Keratinocyte (primary cell): ENCODE measurements around the gene NDUFS1. TPM values are rescaled to one million over a fixed set of nuclear protein-coding genes. Genes with fewer than 3 reads are reported as not detected.
A peak's percentile ranks its signal among the peaks of the same experiment; 100 is the strongest.
"Not testable (repeated sequence)": the region's sequence is repeated elsewhere in the genome, so short reads cannot be mapped to it uniquely, and the experiment has no call there.

Source experiments
- DNase-seq: peaks from one replicate; pipeline ENCODE4 v3.0.0-alpha.2; 2011; ENCODE audit warnings: low read depth, missing footprints, low spot score
- FAIRE-seq: peaks from 2 replicates; lab custom pipeline; 2011; peaks lifted over from hg19 to GRCh38; lab: Jason Lieb, UNC
- H2AFZ ChIP-seq: 2 replicates; pipeline ENCODE4 v1.6.0; 2012; ENCODE audit warnings: low read length, control low read depth, inconsistent platforms; ENCODE audit not compliant: control insufficient read depth
- H3K27ac ChIP-seq: 2 replicates; pipeline ENCODE4 v1.5.1; 2011; ENCODE audit warnings: low read length; ENCODE audit not compliant: control insufficient read depth, insufficient read depth
- H3K27me3 ChIP-seq: 3 replicates; pipeline ENCODE4 v1.6.0; 2011; ENCODE audit warnings: low read length; ENCODE audit not compliant: control insufficient read depth, insufficient read depth; ENCODE audit errors: extremely low read depth
- H3K36me3 ChIP-seq, 2 experiments: 2 replicates in 1 of 2; 3 replicates in 1 of 2; pipeline ENCODE4 v1.5.1; 2011; ENCODE audit warnings: low read length in 2 of 2, mild to moderate bottlenecking in 1 of 2; ENCODE audit not compliant: control insufficient read depth in 2 of 2, insufficient read depth in 2 of 2; ENCODE audit errors: extremely low read depth in 1 of 2
- H3K4me1 ChIP-seq: 3 replicates; pipeline ENCODE4 v1.5.1; 2011; ENCODE audit warnings: low read length; ENCODE audit not compliant: control insufficient read depth, insufficient read depth; ENCODE audit errors: extremely low read depth
- H3K4me2 ChIP-seq: 3 replicates; pipeline ENCODE4 v1.6.0; 2011; ENCODE audit warnings: low read depth, low read length; ENCODE audit not compliant: control insufficient read depth, insufficient read depth; ENCODE audit errors: extremely low read depth
- H3K4me3 ChIP-seq, 3 experiments: fragments of 200-600 bp in 1 of 3; sonication (generic) in 1 of 3; 2 replicates in 2 of 3; 3 replicates in 1 of 3; pipeline ENCODE4 v1.5.1; 2011 to 2016; ENCODE audit warnings: low read length in 3 of 3, mild to moderate bottlenecking in 3 of 3, control low read depth in 2 of 3, inconsistent platforms in 1 of 3, low read depth in 1 of 3, mixed read lengths in 1 of 3, mixed run types in 1 of 3, moderate library complexity in 1 of 3; ENCODE audit not compliant: control insufficient read depth in 2 of 3, insufficient read depth in 2 of 3; ENCODE audit errors: extremely low read depth in 1 of 3
- H3K79me2 ChIP-seq: 2 replicates; pipeline ENCODE4 v1.6.0; 2012; ENCODE audit warnings: low read length; ENCODE audit not compliant: control insufficient read depth, insufficient read depth
- H3K9ac ChIP-seq: 3 replicates; pipeline ENCODE4 v1.6.0; 2011; ENCODE audit warnings: low read length; ENCODE audit not compliant: control insufficient read depth, insufficient read depth; ENCODE audit errors: extremely low read depth
- H3K9me1 ChIP-seq: 3 replicates; pipeline ENCODE4 v1.6.0; 2011; ENCODE audit warnings: low read length; ENCODE audit not compliant: control insufficient read depth, insufficient read depth; ENCODE audit errors: extremely low read depth
- H3K9me3 ChIP-seq: 2 replicates; pipeline ENCODE4 v1.5.1; 2012; ENCODE audit warnings: low read depth, low read length; ENCODE audit not compliant: control insufficient read depth
- H4K20me1 ChIP-seq: 3 replicates; pipeline ENCODE4 v1.6.0; 2011; ENCODE audit warnings: low read length; ENCODE audit not compliant: control insufficient read depth, insufficient read depth; ENCODE audit errors: extremely low read depth
- EZH2 ChIP-seq: IDR thresholded peaks from one replicate; pipeline ENCODE4 v1.6.1; 2012; ENCODE audit warnings: inconsistent platforms, mild to moderate bottlenecking, low read length, moderate library complexity
- dilution Hi-C: fragments of 300-500 bp; cut with MboI; formaldehyde crosslinking; loops from one replicate; pipeline ENCODE4 v1.7.0; 2020; ENCODE audit warnings: low sequenced_read_pairs; ENCODE audit not compliant: extremely low pct_ligation_motif_present
- polyA plus RNA-seq, 5 experiments: library from polyadenylated mRNA; depleted of rRNA in 3 of 5; stranded (reverse) in 3 of 5; stranded (forward) in 1 of 5; unstranded in 1 of 5; fragments of >200 nt; gene quantifications; 1 replicate in 1 of 5; 2 replicates in 3 of 5; 3 replicates in 1 of 5; pipeline versions ENCODE4 v1.2.1 to v1.2.3, GENCODE V29; 2011 to 2012; ENCODE audit warnings: missing spikeins in 2 of 5, low read depth in 1 of 5, low replicate concordance in 1 of 5
- TF ChIP-seq, protein P1 (sequence below), 3 experiments: IDR thresholded peaks in 1 of 3; conservative IDR thresholded peaks in 1 of 3; optimal IDR thresholded peaks in 1 of 3; 2 replicates in 2 of 3; 3 replicates in 1 of 3; pipeline versions ENCODE3 to v1.5.1; 2011; ENCODE audit warnings: low read length in 3 of 3, mild to moderate bottlenecking in 3 of 3, moderate library complexity in 2 of 3, control low read depth in 1 of 3, inconsistent platforms in 1 of 3; ENCODE audit not compliant: insufficient read depth in 2 of 3; ENCODE audit errors: extremely low read depth in 1 of 3

The NDUFS1 gene
- polyA plus RNA-seq, 1 donor (not counting 4 experiments of a cell fraction or from before 2014, with no cell fraction given): 83.7 TPM

- peaks cover 84% of the 10 kb centered on the region for H3K79me2 ChIP-seq
- peak overlapping the region; percentile 94 for H3K27ac ChIP-seq
- peak overlapping the region; percentile 94 for H3K4me2 ChIP-seq
- no peaks in the 10 kb centered on the region for H3K9me1 ChIP-seq
- H3K4me3 ChIP-seq: peak overlapping the region; percentile 73 to 93 (median 76)
- peak overlapping the region; percentile 94 for H3K9ac ChIP-seq
- H3K9me3 ChIP-seq: no peaks in the 10 kb centered on the region
- peaks cover 19 to 22% of the 10 kb centered on the region in 2 experiments for H3K36me3 ChIP-seq
- no peak for TF ChIP-seq EZH2
- TF ChIP-seq, protein P1, sequence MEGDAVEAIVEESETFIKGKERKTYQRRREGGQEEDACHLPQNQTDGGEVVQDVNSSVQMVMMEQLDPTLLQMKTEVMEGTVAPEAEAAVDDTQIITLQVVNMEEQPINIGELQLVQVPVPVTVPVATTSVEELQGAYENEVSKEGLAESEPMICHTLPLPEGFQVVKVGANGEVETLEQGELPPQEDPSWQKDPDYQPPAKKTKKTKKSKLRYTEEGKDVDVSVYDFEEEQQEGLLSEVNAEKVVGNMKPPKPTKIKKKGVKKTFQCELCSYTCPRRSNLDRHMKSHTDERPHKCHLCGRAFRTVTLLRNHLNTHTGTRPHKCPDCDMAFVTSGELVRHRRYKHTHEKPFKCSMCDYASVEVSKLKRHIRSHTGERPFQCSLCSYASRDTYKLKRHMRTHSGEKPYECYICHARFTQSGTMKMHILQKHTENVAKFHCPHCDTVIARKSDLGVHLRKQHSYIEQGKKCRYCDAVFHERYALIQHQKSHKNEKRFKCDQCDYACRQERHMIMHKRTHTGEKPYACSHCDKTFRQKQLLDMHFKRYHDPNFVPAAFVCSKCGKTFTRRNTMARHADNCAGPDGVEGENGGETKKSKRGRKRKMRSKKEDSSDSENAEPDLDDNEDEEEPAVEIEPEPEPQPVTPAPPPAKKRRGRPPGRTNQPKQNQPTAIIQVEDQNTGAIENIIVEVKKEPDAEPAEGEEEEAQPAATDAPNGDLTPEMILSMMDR (optimal IDR thresholded peaks at IDR 0.05 in 1 of 3, IDR thresholded peaks at IDR 0.05 in 1 of 3, conservative IDR thresholded peaks at IDR 0.05 in 1 of 3; ENCODE audit: extremely low read depth in 1 of 3, insufficient read depth in 2 of 3, low read length in 3 of 3): no peak
- dilution Hi-C loops: no loop called here
- peak overlapping the region; percentile 96 for H2AFZ ChIP-seq
- no peaks in the 10 kb centered on the region for H3K27me3 ChIP-seq
- H4K20me1 ChIP-seq: peaks cover 5% of the 10 kb centered on the region
- no peak for FAIRE-seq
- DNase-seq: no peak
- H3K4me1 ChIP-seq: peaks cover 16% of the 10 kb centered on the region
These were observed 490 bp downstream of the NDUFS1 start for GRCh38 chr2:206158563-206159345.

- H3K9me3 ChIP-seq, DNase-seq, H3K9ac ChIP-seq, H3K9me1 ChIP-seq, H4K20me1 ChIP-seq, H2AFZ ChIP-seq, FAIRE-seq, H3K27ac ChIP-seq, dilution Hi-C loops, H3K27me3 ChIP-seq, H3K4me3 ChIP-seq: not testable (repeated sequence)
- Histone ChIP-seq H3K79me2 (peaks cover 85% of the 10 kb centered on the region), H3K4me2 (peak overlapping the region; percentile 94), H3K36me3 (peaks cover 7 to 10% of the 10 kb centered on the region in 2 experiments), H3K4me1 (peaks cover 13% of the 10 kb centered on the region)
These were observed 2.2 kb downstream of the NDUFS1 start for GRCh38 chr2:206157014-206157413.
